Measurements from ENCODE around the gene NFKBIB. TPM values are rescaled to one million over a fixed set of nuclear protein-coding genes. Genes with fewer than 3 reads are reported as not detected.
"Not testable (repeated sequence)": the region's sequence is repeated elsewhere in the genome, so short reads cannot be mapped to it uniquely, and the experiment has no call there.

Gene NFKBIB
- total RNA-seq: 26.1 and 38.5 TPM in 2 replicates
- 26.7 TPM for polyA plus RNA-seq (2012)

DNA sequence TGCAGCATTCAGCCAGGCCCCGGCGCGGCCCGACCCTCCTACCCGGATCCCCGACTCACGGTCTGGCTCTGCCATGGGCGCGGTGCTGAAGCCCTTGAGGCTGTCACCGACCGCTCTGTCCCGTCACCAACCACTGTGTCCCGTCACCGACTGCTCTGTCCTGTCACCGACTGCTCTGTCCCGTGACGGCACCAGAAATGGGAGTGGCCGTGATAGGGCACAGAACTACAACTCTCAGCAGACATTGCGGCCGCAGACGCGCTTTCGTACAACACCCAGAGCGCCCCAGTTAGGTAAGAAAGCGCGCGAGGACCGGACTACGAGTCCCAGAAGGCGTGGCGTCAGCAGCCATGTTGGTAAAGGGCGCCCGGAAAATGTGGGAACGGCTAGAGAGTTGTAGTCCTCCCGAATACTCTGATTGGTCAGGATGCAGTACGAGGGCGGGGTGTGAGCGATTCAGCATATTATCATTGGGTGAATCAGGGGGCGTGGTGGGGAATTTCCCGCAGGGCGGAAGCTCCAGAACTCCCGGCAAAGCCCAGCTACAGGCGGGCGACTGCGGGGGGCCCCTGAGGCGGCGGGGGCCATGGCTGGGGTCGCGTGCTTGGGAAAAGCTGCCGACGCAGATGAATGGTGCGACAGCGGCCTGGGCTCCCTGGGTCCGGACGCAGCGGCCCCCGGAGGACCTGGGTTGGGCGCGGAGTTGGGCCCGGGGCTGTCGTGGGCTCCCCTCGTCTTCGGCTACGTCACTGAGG lies at the start of gene NFKBIB, which contains the start of gene SIRT2:
TSS of gene NFKBIB (plus strand) at position 523 of the 755 bp plus-strand sequence. CDS start at position 587, 64 bp downstream.
TSS of gene SIRT2 (minus strand) at position 172 of the 755 bp plus-strand sequence. CDS start at position 75, 97 bp downstream.
- DNase-seq (ENCODE audit: low read depth): peak; percentile 100

- DNase-seq (ENCODE audit: low read depth): no peak
These were observed 49.3 kb upstream of the NFKBIB start for GRCh38 chr19:38850436-38850975.

GRCh38 chr19:38850976-38851621 lies 48.7 kb upstream of the NFKBIB start:
- DNase-seq (ENCODE audit: low read depth): no peak

- DNase-seq (ENCODE audit: low read depth): peak; percentile 96
These were observed 48.0 kb upstream of the NFKBIB start for GRCh38 chr19:38851622-38852230.

- DNase-seq (ENCODE audit: low read depth): peak; percentile 83
These were observed 47.3 kb upstream of the NFKBIB start for GRCh38 chr19:38852231-38853044.

DNA sequence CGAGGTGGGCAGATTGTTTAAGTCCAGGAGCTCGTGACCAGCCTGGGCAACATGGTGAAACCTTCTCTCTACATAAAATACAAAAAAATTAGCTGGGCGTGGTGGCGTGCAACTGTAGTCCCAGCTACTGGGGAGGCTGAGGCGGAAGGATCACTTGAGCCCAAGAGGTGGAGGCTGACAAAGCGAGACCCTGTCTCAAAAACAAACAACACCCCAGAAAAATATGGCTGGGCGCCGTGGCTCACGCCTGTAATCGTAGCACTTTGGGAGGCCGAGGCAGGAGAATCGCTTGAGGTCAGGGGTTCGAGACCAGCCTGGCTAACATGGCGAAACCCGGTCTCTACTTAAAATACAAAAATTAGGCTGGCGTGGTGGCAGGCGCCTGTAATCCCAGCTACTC lies 46.6 kb upstream of the NFKBIB start:
- DNase-seq (ENCODE audit: low read depth): no peak

DNA sequence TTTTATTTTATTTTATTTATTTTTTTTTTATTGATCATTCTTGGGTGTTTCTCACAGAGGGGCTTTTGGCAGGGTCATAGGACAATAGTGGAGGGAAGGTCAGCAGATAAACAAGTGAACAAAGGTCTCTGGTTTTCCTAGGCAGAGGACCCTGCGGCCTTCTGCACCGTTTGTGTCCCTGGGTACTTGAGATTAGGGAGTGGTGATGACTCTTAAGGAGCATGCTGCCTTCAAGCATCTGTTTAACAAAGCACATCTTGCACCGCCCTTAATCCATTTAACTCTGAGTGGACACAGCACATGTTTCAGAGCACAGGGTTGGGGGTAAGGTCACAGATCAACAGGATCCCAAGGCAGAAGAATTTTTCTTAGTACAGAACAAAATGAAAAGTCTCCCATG lies 44.8 kb upstream of the NFKBIB start:
- DNase-seq (ENCODE audit: low read depth): not testable (repeated sequence)

GRCh38 chr19:38855751-38856150 lies 44.0 kb upstream of the NFKBIB start:
- not testable (repeated sequence) for DNase-seq (ENCODE audit: low read depth)

DNA sequence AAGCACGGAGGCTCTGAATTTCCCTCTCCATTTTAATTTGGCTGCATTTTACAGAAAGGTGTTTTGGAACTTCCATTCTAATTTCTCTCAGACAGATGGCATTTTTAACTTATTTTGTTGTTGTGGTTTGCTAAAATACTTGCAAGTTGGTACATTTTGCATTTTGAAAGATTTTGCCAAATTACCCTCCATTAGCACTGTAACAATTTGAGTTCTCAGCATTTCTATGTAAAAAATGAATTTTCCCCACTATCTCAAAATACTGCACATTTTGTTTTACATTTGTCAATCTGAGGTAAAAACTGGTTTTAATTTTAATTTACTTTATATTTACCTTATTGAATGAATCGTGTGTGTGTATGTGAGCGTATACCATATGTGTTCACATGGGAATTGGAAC lies 43.0 kb upstream of the NFKBIB start:
- no peak for DNase-seq (ENCODE audit: low read depth)

DNA sequence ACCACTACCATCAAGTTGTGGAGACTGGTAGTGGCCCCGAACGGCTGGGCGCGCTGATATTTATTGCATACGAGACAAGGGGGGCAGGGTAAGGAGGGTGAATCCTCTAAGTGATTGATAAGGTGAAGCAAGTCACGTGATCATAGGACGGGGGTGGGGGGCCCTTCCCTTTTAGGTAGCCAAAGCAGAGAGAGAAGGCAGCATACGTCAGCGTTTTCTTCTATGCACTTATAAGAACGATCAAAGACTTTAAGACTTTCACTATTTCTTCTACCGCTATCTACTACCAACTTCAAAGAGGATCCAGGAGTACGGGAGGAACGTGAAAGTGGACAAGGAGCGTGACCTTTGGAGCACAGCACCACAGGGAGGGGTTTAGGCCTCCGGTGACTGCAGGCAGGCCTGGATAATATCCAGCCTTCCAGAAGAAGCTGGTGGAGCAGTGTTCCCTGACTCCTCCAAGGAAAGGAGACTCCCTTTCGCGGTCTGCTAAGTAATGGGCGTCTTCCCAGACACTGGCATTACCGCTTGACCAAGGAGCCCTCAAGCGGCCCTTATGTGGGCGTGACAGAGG lies 40.1 kb upstream of the NFKBIB start:
- not testable (repeated sequence) for DNase-seq (ENCODE audit: low read depth)

GRCh38 chr19:38861368-38861767 lies 38.4 kb upstream of the NFKBIB start:
- no peak for DNase-seq (ENCODE audit: low read depth)

DNA sequence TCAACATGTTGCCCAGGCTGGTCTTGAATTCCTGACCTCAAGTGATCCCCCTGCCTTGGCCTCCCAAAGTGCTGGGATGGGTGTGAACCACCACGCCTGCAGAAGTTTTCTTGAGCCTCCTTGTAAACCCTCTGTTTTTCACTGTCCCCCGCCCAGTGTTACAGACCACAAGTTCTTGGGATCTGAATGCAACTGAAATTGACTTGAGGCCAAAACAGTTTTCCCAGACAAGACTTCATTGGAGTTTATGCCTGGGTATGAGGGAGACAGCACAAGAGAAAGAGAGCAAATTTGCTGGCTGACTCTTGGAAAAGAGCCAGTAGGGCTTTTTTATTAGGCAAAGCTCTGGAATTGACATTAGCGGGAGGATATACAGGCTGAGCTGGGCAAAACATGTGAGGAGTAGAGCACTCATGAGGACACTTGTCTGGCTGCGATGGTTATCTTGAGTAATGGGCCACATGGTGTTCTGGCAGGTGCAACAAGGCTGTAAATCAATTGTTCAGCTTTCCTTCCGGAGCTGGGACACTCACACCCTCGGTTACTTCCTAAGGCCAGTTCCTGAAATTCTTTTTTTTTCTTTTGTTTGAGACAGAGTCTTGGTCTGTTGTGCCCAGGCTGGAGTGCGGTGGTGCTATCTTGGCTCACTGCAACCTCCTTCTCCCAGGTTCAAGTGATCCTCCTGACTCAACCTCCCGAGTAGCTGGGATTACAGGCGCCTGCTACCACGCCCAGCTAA lies 37.3 kb upstream of the NFKBIB start:
- peak; percentile 92 for DNase-seq (ENCODE audit: low read depth)

- DNase-seq (ENCODE audit: low read depth): peak; percentile 76
These were observed 32.5 kb upstream of the NFKBIB start for GRCh38 chr19:38867171-38867780.

DNA sequence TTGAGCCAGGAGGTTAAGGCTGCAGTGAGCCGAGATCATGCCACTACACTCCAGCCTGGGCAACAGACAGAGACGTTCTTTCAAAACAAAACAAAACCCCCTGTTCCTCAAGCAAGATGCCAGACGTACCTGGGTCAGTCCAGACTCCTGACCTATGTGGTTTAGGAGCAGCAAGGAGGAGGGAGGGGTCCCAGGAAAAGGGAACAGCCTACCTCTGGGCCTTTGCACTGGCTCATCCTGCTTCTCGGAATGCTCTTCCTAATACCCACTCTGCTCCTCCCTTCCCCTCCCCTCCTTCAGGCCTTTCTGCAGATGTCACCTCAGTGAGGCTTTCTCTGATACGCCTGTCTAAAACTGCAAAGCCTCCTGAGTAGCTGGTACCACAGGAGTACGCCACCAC lies 31.2 kb upstream of the NFKBIB start:
- no peak for DNase-seq (ENCODE audit: low read depth)

- DNase-seq (ENCODE audit: low read depth): no peak
These were observed 30.5 kb upstream of the NFKBIB start for GRCh38 chr19:38869160-38869835.

DNA sequence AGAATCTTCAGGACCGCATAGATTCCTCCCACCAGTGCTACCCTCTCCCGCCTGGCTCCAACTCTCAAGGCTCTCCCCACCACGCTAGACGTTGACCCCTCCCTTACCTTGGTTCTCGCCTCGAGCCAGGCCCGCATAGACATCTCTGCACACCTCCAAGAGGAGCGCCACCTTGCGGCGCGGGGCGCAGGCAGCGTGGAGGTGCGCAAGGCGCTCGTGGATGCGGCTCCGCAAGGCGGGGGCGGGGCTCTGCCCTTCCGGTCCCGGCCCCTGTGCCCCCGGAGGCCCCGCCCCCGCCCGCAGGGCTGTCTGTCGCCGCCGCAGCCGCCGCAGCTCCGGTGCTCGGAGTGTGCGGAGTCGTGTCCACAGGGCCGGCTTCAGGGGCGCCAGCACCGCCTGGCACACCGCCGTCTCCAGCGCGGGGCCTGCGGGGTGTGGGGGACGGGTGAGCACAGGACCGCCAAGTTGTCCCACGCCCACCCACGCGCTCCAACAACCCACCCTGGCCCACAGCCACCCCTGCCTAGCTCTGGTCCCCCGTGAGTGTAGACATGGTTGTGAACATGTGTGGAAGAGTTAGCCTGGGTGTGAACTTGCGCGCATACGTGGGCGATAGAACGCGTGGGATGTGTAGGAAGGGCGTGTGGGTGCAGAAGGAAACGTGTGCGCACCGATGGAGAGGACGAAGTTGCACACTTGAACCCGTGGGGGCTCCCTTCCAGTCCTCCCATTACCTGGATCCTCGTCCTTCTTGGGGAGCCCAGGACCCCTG lies 29.7 kb upstream of the NFKBIB start:
- no peak for DNase-seq (ENCODE audit: low read depth)

DNA sequence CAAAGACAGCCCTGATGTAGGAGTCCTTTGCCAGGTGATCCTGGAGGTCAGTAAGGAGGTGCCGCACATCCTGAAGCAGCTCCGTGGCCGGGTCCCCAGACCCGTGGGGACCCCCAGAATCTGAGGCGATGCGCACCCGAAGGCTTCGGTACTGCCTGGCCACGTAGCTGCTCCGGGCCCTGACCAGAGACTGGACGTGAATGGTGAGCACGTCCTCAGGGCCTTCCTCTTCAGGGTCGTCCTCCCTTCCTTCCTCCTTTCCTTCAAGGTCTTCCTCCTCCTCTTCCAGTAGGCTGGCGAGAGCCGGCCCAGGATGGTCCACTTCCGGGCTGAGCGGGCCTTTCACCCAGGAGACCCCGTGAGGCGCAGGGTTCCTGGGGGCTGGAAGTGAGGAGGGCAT lies 29.2 kb upstream of the NFKBIB start:
- DNase-seq (ENCODE audit: low read depth): no peak

- DNase-seq (ENCODE audit: low read depth): peak; percentile 66
These were observed 26.4 kb upstream of the NFKBIB start for GRCh38 chr19:38873400-38873799.

Data from myocyte (in vitro differentiated cells).